Activated effector memory CD4-positive, alpha-beta T cell treated with anti-CD3 and anti-CD28 coated beads, Interleukin-2, amount 50 U/mL, for 16 hours (primary cell): ENCODE data around the gene C12orf54.
"Not testable (repeated sequence)": the region's sequence is repeated elsewhere in the genome, so short reads cannot be mapped to it uniquely, and the experiment has no call there.

Experiments
- DNase-seq: peaks from one replicate; pipeline ENCODE4 v3.0.0-alpha.2; 2020

C12orf54 gene

GRCh38 chr12:48482198-48482597, at the start of gene C12orf54:
Gene C12orf54, plus strand, starts transcription at chr12:48482498. Its CDS starts 799 bp downstream, at chr12:48483297.
- DNase-seq = no peak

- not testable (repeated sequence) for DNase-seq
Observed at GRCh38 chr12:48434016-48434415, 48.3 kb upstream of the C12orf54 start.

GRCh38 chr12:48441069-48441468, 41.2 kb upstream of the C12orf54 start:
- no peak for DNase-seq

GRCh38 chr12:48442179-48442847, 40.0 kb upstream of the C12orf54 start:
- DNase-seq = no peak

- no peak for DNase-seq
Observed at GRCh38 chr12:48445538-48445937, 36.8 kb upstream of the C12orf54 start.

GRCh38 chr12:48446161-48446776, 36.0 kb upstream of the C12orf54 start:
- DNase-seq = no peak

- DNase-seq = no peak
Observed at GRCh38 chr12:48447755-48448154, 34.5 kb upstream of the C12orf54 start.

GRCh38 chr12:48451372-48451771, 30.9 kb upstream of the C12orf54 start:
- no peak for DNase-seq

GRCh38 chr12:48452961-48453360, 29.3 kb upstream of the C12orf54 start:
- not testable (repeated sequence) for DNase-seq

GRCh38 chr12:48454667-48455066, 27.6 kb upstream of the C12orf54 start:
- DNase-seq = no peak

GRCh38 chr12:48455116-48455515, 27.2 kb upstream of the C12orf54 start:
- no peak for DNase-seq

- no peak for DNase-seq
Observed at GRCh38 chr12:48459259-48459658, 23.0 kb upstream of the C12orf54 start.

GRCh38 chr12:48469027-48469426, 13.3 kb upstream of the C12orf54 start:
- not testable (repeated sequence) for DNase-seq

- DNase-seq = no peak
Observed at GRCh38 chr12:48472259-48472658, 10.0 kb upstream of the C12orf54 start, which contains the start of gene ANP32D. Gene ANP32D, plus strand, starts transcription at chr12:48472559. Its CDS starts 106 bp downstream, at chr12:48472665.

GRCh38 chr12:48473061-48473460, 9.2 kb upstream of the C12orf54 start:
- DNase-seq = no peak

- DNase-seq = not testable (repeated sequence)
Observed at GRCh38 chr12:48474497-48474896, 7.8 kb upstream of the C12orf54 start.

GRCh38 chr12:48482930-48483329, 632 bp downstream of the C12orf54 start:
- no peak for DNase-seq

- DNase-seq = no peak
Observed at GRCh38 chr12:48486261-48486660, 4.0 kb downstream of the C12orf54 start.

- no peak for DNase-seq
Observed at GRCh38 chr12:48486679-48487078, 4.4 kb downstream of the C12orf54 start.

- DNase-seq = no peak
Observed at GRCh38 chr12:48489012-48489411, 6.7 kb downstream of the C12orf54 start.

GRCh38 chr12:48489456-48489855, 7.2 kb downstream of the C12orf54 start:
- DNase-seq = not testable (repeated sequence)

GRCh38 chr12:48500281-48500680, 18.0 kb downstream of the C12orf54 start:
- not testable (repeated sequence) for DNase-seq

GRCh38 chr12:48506836-48507235, 24.5 kb downstream of the C12orf54 start:
- DNase-seq = not testable (repeated sequence)

- DNase-seq = no peak
Observed at GRCh38 chr12:48508987-48509386, 26.7 kb downstream of the C12orf54 start.

GRCh38 chr12:48510111-48510510, 27.8 kb downstream of the C12orf54 start:
- DNase-seq = no peak
